ENCODE measurements around the gene SFSWAP.
"Not testable (repeated sequence)": the region's sequence is repeated elsewhere in the genome, so short reads cannot be mapped to it uniquely, and the experiment has no call there.

The SFSWAP gene

GRCh38 chr12:131710464-131711457, at the start of gene SFSWAP:
TSS of gene SFSWAP (plus strand) at chr12:131711090. CDS start at chr12:131711230, 140 bp downstream.
- ATAC-seq (peak; percentile 91), DNase-seq (peak; percentile 82)
- H3K27me3 Mint-ChIP-seq, result no peaks in the 10 kb centered on the region
- H3K36me3 Mint-ChIP-seq (ENCODE audit: low read depth), result peaks cover 31% of the 10 kb centered on the region
- H3K27ac Mint-ChIP-seq, result peak within 1 kb of the TSS; percentile 99
- H3K4me3 Mint-ChIP-seq, result peak within 1 kb of the TSS; percentile 96
- H3K4me1 Mint-ChIP-seq, result peaks cover 31% of the 10 kb centered on the region
- H3K9me3 Mint-ChIP-seq, result peaks cover 7% of the 10 kb centered on the region

DNA sequence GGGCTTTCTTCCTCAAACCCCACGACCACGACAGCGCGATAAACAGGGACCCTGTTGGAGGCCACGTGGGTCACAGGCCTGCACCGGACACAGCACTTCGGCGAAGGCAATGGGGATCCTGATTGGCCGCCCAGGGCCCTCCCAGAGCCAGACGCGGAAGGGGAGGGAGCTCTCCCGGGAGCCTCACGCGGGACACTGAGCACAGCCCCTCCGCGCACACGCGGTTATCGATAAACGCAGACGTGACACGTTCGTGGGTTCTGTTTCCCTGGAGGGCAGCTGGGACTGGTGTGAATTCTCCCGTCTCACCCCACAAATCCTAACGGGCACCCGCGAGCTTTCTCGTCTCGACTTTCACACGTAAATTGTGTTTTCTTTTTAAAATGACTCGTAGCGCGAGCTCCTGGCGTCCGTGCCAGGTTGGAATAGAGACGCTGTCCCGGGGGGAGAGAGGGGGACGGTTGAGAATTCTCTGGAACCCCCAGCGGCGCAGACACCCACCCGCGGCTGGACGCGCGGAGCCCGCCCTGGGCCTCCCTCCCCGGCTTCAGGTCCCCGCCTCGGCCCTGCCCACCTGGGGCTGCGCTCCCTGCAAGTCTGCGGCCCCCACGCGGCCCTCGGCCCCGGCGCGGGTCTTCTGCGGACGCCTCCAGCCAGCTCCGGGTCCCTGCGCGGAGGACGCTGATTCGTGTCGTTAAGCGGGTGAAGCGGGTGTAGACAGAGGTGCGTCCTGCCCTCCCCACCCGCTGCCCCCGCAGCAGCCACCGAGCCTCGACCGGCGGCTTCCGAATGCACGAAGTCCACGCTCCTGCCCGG, 49.5 kb upstream of the SFSWAP start:
- not testable (repeated sequence) for ATAC-seq; DNase-seq; H3K4me3 Mint-ChIP-seq; H3K9me3 Mint-ChIP-seq; H3K36me3 Mint-ChIP-seq (ENCODE audit: low read depth); H3K27ac Mint-ChIP-seq; H3K4me1 Mint-ChIP-seq
- peaks cover 17% of the 10 kb centered on the region for H3K27me3 Mint-ChIP-seq

GRCh38 chr12:131661986-131662288, 49.0 kb upstream of the SFSWAP start:
- not testable (repeated sequence) for DNase-seq; H3K4me1 Mint-ChIP-seq; H3K36me3 Mint-ChIP-seq (ENCODE audit: low read depth); H3K27ac Mint-ChIP-seq; H3K9me3 Mint-ChIP-seq
- H3K4me3 Mint-ChIP-seq, result peak overlapping the region; percentile 48
- ATAC-seq, result peak; percentile 21
- peaks cover 14% of the 10 kb centered on the region for H3K27me3 Mint-ChIP-seq

DNA sequence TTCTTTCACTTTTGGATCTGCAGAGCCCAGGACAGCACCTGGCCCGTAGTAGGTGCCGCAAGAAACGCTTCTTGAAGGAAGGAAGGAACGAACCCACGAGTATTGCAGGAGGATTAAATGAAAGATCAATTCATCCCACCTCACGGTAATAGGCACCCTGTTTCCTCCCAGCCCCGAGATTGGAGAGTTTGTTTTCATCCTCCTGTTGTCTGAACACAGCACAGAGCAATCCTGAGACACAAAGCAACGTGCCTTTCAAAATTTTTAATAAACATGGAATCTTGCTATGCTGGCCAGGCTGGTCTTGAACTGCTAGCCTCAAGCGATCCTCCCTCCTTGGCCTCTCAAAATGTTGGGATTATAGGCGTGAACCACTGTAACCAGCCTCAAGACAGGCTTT, 48.5 kb upstream of the SFSWAP start:
- H3K4me1 Mint-ChIP-seq; ATAC-seq; H3K27ac Mint-ChIP-seq; H3K9me3 Mint-ChIP-seq; H3K36me3 Mint-ChIP-seq (ENCODE audit: low read depth); DNase-seq: not testable (repeated sequence)
- Mint-ChIP-seq H3K4me3 (peak overlapping the region; percentile 48), H3K27me3 (peaks cover 14% of the 10 kb centered on the region)

- H3K27me3 Mint-ChIP-seq, result peaks cover 20% of the 10 kb centered on the region
- not testable (repeated sequence) for H3K36me3 Mint-ChIP-seq (ENCODE audit: low read depth); DNase-seq; ATAC-seq; H3K4me3 Mint-ChIP-seq; H3K9me3 Mint-ChIP-seq; H3K27ac Mint-ChIP-seq; H3K4me1 Mint-ChIP-seq
These were observed 45.2 kb upstream of the SFSWAP start for GRCh38 chr12:131665666-131666065.

DNA sequence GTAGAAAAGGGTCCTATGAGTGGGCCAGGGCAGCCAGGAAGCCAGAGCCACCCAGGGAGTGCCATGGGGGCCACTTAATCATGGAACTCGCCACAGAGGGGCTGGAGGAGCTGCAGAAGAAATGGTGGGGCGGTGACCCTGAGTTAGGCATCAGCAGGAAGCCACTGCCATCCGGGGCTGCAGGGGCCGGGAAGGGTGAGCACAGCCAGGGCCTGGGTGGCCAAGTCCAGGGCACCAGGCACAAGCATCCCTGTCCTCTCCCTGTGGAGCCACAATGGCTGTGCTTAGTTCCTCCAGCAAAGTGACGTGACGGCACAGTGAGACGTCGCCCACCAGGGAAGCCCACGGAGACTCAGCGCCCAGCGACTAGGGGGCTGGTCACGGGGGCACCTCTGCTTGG, 44.4 kb upstream of the SFSWAP start:
- H3K36me3 Mint-ChIP-seq (ENCODE audit: low read depth); H3K9me3 Mint-ChIP-seq; ATAC-seq; DNase-seq; H3K27ac Mint-ChIP-seq; H3K4me3 Mint-ChIP-seq; H3K4me1 Mint-ChIP-seq: not testable (repeated sequence)
- peaks cover 21% of the 10 kb centered on the region for H3K27me3 Mint-ChIP-seq

DNA sequence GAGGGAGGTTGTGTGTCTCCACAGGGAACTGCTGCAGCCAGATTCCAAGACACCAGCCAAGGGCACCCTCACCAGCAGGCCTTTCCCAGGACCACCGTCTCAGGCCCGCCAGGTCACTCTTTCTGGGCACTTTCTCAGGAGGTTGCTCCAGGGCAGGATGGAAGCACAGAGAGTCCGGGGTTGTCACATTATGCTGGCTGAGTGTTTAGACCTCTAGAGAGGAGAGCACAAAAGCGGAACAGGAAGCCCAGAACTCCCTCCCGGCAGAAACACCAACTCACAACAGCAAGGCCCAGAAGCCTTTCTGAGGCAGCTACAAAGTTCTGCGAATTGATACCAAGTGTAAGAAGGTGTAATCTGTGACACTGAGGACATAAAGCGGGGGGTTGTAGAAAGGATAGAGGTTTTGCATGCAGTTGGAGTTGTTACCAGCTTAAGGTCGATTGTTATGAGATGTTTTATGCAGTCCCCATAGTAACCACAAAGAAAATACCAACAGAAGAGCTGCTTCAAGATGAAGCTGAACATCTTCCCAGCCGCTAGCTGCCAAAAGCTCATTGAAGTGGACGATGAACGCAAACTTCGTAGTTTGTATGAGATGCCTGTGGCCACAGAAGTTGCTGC, 43.8 kb upstream of the SFSWAP start:
- peaks cover 21% of the 10 kb centered on the region for H3K27me3 Mint-ChIP-seq
- not testable (repeated sequence) for H3K4me1 Mint-ChIP-seq; H3K4me3 Mint-ChIP-seq; H3K9me3 Mint-ChIP-seq; H3K27ac Mint-ChIP-seq; ATAC-seq; DNase-seq; H3K36me3 Mint-ChIP-seq (ENCODE audit: low read depth)

- H3K4me3 Mint-ChIP-seq, result no peak overlapping the region
- peaks cover 15% of the 10 kb centered on the region for H3K27me3 Mint-ChIP-seq
- no peak for ATAC-seq
- no peaks in the 10 kb centered on the region for H3K36me3 Mint-ChIP-seq (ENCODE audit: low read depth)
- H3K4me1 Mint-ChIP-seq, result peaks cover 3% of the 10 kb centered on the region
- H3K27ac Mint-ChIP-seq, result no peak overlapping the region
- H3K9me3 Mint-ChIP-seq, result no peaks in the 10 kb centered on the region
- DNase-seq, result no peak
These were observed 39.6 kb upstream of the SFSWAP start for GRCh38 chr12:131671276-131671675.

DNA sequence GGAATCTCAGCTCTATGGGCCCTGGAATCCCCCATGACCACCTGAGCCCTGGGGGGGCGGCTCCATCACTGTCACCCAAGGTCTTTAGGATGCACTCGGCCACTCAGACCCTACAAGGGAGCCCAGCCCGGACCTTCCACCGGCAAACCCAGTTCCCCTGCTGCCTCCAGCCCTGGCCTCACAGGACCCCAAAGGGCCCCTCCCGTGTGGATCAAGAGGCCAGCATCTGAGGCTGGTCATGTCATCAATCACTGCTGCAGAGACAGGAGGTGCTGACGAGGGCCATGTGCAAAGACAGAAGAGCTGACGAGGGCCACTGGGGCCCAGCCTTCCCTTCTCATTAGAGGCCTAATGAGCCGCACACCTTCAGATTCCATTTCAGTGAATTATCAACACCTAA, 39.0 kb upstream of the SFSWAP start:
- H3K4me3 Mint-ChIP-seq, result no peak overlapping the region
- H3K9me3 Mint-ChIP-seq, result no peaks in the 10 kb centered on the region
- DNase-seq (no peak), ATAC-seq (no peak)
- H3K36me3 Mint-ChIP-seq (ENCODE audit: low read depth), result no peaks in the 10 kb centered on the region
- peaks cover 3% of the 10 kb centered on the region for H3K4me1 Mint-ChIP-seq
- peaks cover 15% of the 10 kb centered on the region for H3K27me3 Mint-ChIP-seq
- no peak overlapping the region for H3K27ac Mint-ChIP-seq

GRCh38 chr12:131672311-131672940, 38.5 kb upstream of the SFSWAP start:
- H3K36me3 Mint-ChIP-seq (ENCODE audit: low read depth), result no peaks in the 10 kb centered on the region
- H3K9me3 Mint-ChIP-seq, result no peaks in the 10 kb centered on the region
- ATAC-seq (no peak), DNase-seq (no peak)
- peaks cover 15% of the 10 kb centered on the region for H3K27me3 Mint-ChIP-seq
- no peak overlapping the region for H3K4me3 Mint-ChIP-seq
- no peaks in the 10 kb centered on the region for H3K4me1 Mint-ChIP-seq
- H3K27ac Mint-ChIP-seq, result no peak overlapping the region

- H3K4me1 Mint-ChIP-seq, result no peaks in the 10 kb centered on the region
- no peak overlapping the region for H3K27ac Mint-ChIP-seq
- H3K27me3 Mint-ChIP-seq, result peaks cover 12% of the 10 kb centered on the region
- H3K9me3 Mint-ChIP-seq, result no peaks in the 10 kb centered on the region
- H3K4me3 Mint-ChIP-seq, result no peak overlapping the region
- DNase-seq (no peak), ATAC-seq (no peak)
- no peaks in the 10 kb centered on the region for H3K36me3 Mint-ChIP-seq (ENCODE audit: low read depth)
These were observed 37.7 kb upstream of the SFSWAP start for GRCh38 chr12:131672941-131673887.

GRCh38 chr12:131673888-131674257, 37.0 kb upstream of the SFSWAP start:
- peaks cover 11% of the 10 kb centered on the region for H3K27me3 Mint-ChIP-seq
- ATAC-seq (no peak), DNase-seq (no peak)
- H3K4me3 Mint-ChIP-seq, result no peak overlapping the region
- no peak overlapping the region for H3K27ac Mint-ChIP-seq
- no peaks in the 10 kb centered on the region for H3K9me3 Mint-ChIP-seq
- no peaks in the 10 kb centered on the region for H3K36me3 Mint-ChIP-seq (ENCODE audit: low read depth)
- no peaks in the 10 kb centered on the region for H3K4me1 Mint-ChIP-seq

DNA sequence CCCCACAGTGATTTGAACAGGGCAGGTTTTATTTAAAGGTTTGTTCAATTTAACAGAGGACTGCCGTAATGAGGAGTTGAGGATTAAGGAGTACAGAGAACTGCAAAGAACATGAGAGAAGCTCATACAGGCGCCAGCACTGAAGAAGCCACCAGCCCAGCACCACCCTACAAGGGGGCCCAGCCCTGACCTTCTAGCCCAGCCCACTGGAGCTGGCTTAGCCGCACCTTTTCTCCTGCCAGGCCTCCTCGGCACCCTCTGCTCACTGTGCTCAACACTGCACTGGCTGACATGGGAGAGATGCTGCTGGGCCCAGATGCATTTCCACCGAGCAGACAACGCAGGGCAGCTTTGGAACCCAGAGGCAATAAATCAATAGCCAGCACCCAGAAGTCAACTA, 36.5 kb upstream of the SFSWAP start:
- Mint-ChIP-seq H3K27ac (no peak overlapping the region), H3K4me3 (no peak overlapping the region), H3K36me3 (ENCODE audit: low read depth) (no peaks in the 10 kb centered on the region), H3K4me1 (no peaks in the 10 kb centered on the region), H3K27me3 (peaks cover 9% of the 10 kb centered on the region), H3K9me3 (no peaks in the 10 kb centered on the region)
- ATAC-seq (no peak), DNase-seq (no peak)
